Posterior cingulate gyrus (tissue), 11 donors: ENCODE results near the gene GATAD1.
"Not testable (repeated sequence)": the region's sequence is repeated elsewhere in the genome, so short reads cannot be mapped to it uniquely, and the experiment has no call there.

ENCODE experiments used
- DNase-seq, 10 donors: peaks; one replicate each; pipeline versions ENCODE4 v3.0.0 to v3.0.0-alpha.2; 2020 to 2021; ENCODE audit warnings: mixed read lengths in 3 of 10
- intact Hi-C: fragments of 100-400 bp; cut with DNase I; formaldehyde crosslinking; loops from one replicate; pipeline ENCODE4 v1.15.1; 2023

Gene GATAD1

GRCh38 chr7:92447345-92448204 lies at the start of gene GATAD1:
Gene GATAD1, plus strand, starts transcription at chr7:92447482. Its CDS starts 248 bp downstream, at chr7:92447730.
- intact Hi-C loops: loop anchor here (1.0 to 10.0 kb wide), 7 partner anchors 23 to 615 kb away; partner anchors contain the start of genes ANKIB1, CYP51A1, KRIT1 and MTERF1
- DNase-seq: peak; percentile 92 to 99 (median 94)

- no peak for DNase-seq
- intact Hi-C loops: no loop called here
These were observed 49.7 kb upstream of the GATAD1 start for GRCh38 chr7:92397542-92397941.

GRCh38 chr7:92400013-92400412 lies 47.3 kb upstream of the GATAD1 start:
- intact Hi-C loops: no loop called here
- DNase-seq: no peak

- no peak for DNase-seq
- intact Hi-C loops: no loop called here
These were observed 44.1 kb upstream of the GATAD1 start for GRCh38 chr7:92402920-92403759.

GRCh38 chr7:92403760-92404074 lies 43.6 kb upstream of the GATAD1 start:
- DNase-seq: no peak
- intact Hi-C loops: no loop called here

- intact Hi-C loops: no loop called here
- no peak for DNase-seq
These were observed 43.1 kb upstream of the GATAD1 start for GRCh38 chr7:92404170-92404614.

- DNase-seq: no peak
- intact Hi-C loops: no loop called here
These were observed 37.9 kb upstream of the GATAD1 start for GRCh38 chr7:92409357-92409756.

- DNase-seq, intact Hi-C loops: not testable (repeated sequence)
These were observed 37.1 kb upstream of the GATAD1 start for GRCh38 chr7:92410162-92410561.

GRCh38 chr7:92412745-92413144 lies 34.5 kb upstream of the GATAD1 start:
- intact Hi-C loops: no loop called here
- no peak for DNase-seq

- intact Hi-C loops: no loop called here
- no peak for DNase-seq
These were observed 33.7 kb upstream of the GATAD1 start for GRCh38 chr7:92413550-92413949.

- intact Hi-C loops: no loop called here
- DNase-seq: no peak
These were observed 32.1 kb upstream of the GATAD1 start for GRCh38 chr7:92415225-92415624.

- DNase-seq: peak in 1 of 10 donors; percentile 26
- intact Hi-C loops: no loop called here
These were observed 29.4 kb upstream of the GATAD1 start for GRCh38 chr7:92417913-92418312.

- DNase-seq: no peak
- intact Hi-C loops: loop anchor here (10.0 kb wide), 1 partner anchor 177 kb away; the partner anchor contains the start of genes ANKIB1 and KRIT1
These were observed 25.4 kb upstream of the GATAD1 start for GRCh38 chr7:92421676-92422435.

- DNase-seq: no peak
- intact Hi-C loops: loop anchor here (10.0 kb wide), 1 partner anchor 178 kb away; the partner anchor contains the start of genes ANKIB1 and KRIT1
These were observed 24.4 kb upstream of the GATAD1 start for GRCh38 chr7:92422926-92423325.

- intact Hi-C loops: loop anchor here (1.0 to 10.0 kb wide), 2 partner anchors 24 to 179 kb away; partner anchors contain the start of genes ANKIB1, GATAD1 and KRIT1
- DNase-seq: no peak
These were observed 23.6 kb upstream of the GATAD1 start for GRCh38 chr7:92423710-92424131.

- DNase-seq: peak in 2 of 10 donors; percentile 20 to 86
- intact Hi-C loops: loop anchor here (10.0 kb wide), 1 partner anchor 181 kb away; the partner anchor contains the start of genes ANKIB1 and KRIT1
These were observed 21.9 kb upstream of the GATAD1 start for GRCh38 chr7:92425311-92425947.

GRCh38 chr7:92427193-92427592 lies 20.1 kb upstream of the GATAD1 start:
- no peak for DNase-seq
- intact Hi-C loops: loop anchor here (10.0 kb wide), 1 partner anchor 182 kb away; the partner anchor contains the start of genes ANKIB1 and KRIT1

GRCh38 chr7:92432299-92432946 lies 14.9 kb upstream of the GATAD1 start:
- intact Hi-C loops: no loop called here

GRCh38 chr7:92433019-92433418 lies 14.3 kb upstream of the GATAD1 start:
- no peak for DNase-seq
- intact Hi-C loops: no loop called here

More at GRCh38 chr7:92432299-92432946, 14.9 kb upstream of the GATAD1 start:
- DNase-seq: no peak
